Measurements from ENCODE around the gene OBP2A.
"Not testable (repeated sequence)": the region's sequence is repeated elsewhere in the genome, so short reads cannot be mapped to it uniquely, and the experiment has no call there.

The OBP2A gene

GRCh38 chr9:135545646-135546176 lies at the start of gene OBP2A:
Gene OBP2A (plus strand): TSS chr9:135546126. CDS start chr9:135546181, 55 bp downstream.
- DNase-seq (ENCODE audit: low spot score): not testable (repeated sequence)

- TF ChIP-seq, protein P1, sequence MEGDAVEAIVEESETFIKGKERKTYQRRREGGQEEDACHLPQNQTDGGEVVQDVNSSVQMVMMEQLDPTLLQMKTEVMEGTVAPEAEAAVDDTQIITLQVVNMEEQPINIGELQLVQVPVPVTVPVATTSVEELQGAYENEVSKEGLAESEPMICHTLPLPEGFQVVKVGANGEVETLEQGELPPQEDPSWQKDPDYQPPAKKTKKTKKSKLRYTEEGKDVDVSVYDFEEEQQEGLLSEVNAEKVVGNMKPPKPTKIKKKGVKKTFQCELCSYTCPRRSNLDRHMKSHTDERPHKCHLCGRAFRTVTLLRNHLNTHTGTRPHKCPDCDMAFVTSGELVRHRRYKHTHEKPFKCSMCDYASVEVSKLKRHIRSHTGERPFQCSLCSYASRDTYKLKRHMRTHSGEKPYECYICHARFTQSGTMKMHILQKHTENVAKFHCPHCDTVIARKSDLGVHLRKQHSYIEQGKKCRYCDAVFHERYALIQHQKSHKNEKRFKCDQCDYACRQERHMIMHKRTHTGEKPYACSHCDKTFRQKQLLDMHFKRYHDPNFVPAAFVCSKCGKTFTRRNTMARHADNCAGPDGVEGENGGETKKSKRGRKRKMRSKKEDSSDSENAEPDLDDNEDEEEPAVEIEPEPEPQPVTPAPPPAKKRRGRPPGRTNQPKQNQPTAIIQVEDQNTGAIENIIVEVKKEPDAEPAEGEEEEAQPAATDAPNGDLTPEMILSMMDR (IDR thresholded peaks at IDR 0.05; ENCODE audit: extremely low read depth, missing control alignments): no peak
- DNase-seq (ENCODE audit: low spot score): no peak
These were observed 47.4 kb upstream of the OBP2A start for GRCh38 chr9:135498381-135499126.

GRCh38 chr9:135499326-135500070 lies 46.4 kb upstream of the OBP2A start:
- peak; percentile 90 for DNase-seq (ENCODE audit: low spot score)
- TF ChIP-seq, protein P1 (IDR thresholded peaks at IDR 0.05; ENCODE audit: extremely low read depth, missing control alignments): no peak

DNA sequence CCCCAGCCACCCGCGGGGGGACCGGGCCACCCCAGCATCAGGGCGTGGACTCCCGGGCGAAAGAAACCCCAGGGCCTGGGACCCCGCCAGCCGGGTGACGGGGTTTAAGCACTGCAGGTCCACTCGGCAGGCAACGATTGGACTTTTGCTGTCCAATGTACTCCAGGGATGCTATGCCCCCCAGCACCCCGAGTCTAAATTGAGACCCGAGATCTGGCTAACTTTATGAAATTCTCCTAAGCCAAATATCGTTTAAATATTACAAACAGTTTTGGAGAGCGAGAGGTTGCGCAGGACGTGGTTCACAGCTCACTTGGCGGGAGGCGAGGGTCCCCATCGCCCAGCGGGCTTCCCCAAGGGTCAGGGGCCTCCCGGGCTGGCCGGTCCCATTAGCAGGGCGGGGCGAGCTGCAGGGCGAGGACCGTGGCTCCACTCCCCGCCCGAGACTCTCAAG lies 45.8 kb upstream of the OBP2A start:
- DNase-seq (ENCODE audit: low spot score): no peak
- TF ChIP-seq, protein P1 (IDR thresholded peaks at IDR 0.05; ENCODE audit: extremely low read depth, missing control alignments): no peak

GRCh38 chr9:135500525-135501260 lies 45.2 kb upstream of the OBP2A start, which contains the start of gene MRPS2:
Gene MRPS2 (plus strand): TSS chr9:135500682. CDS start chr9:135500711, 29 bp downstream.
- TF ChIP-seq, protein P1 (IDR thresholded peaks at IDR 0.05; ENCODE audit: extremely low read depth, missing control alignments): peak; percentile 87
- DNase-seq (ENCODE audit: low spot score): peak; percentile 98

- TF ChIP-seq, protein P1 (IDR thresholded peaks at IDR 0.05; ENCODE audit: extremely low read depth, missing control alignments): no peak
- peak; percentile 86 for DNase-seq (ENCODE audit: low spot score)
These were observed 44.4 kb upstream of the OBP2A start for GRCh38 chr9:135501261-135502167.

All from GM20000 (cell line).